Endothelial cell of umbilical vein (primary cell): ENCODE measurements around the gene ADARB2. TPM values are rescaled to one million over a fixed set of nuclear protein-coding genes. Genes with fewer than 3 reads are reported as not detected.

Source experiments
- BruUV-seq: library from RNA; stranded (reverse); fragments of 400-500 nt; replicated peaks from 2 replicates; lab custom pipeline; 2021; lab: Mats Ljungman, UMichigan
- CTCF ChIA-PET: fragments of 300-600, 350-600 bp; sonication (Branson Sonifier 250); formaldehyde crosslinking; loops from one replicate; lab custom pipeline; 2021; ENCODE audit warnings: antibody characterized with exemption, inconsistent platforms; lab: Charles Lee
- POLR2A ChIA-PET: fragments of 300-600, 350-600 bp; sonication (Branson Sonifier 250); formaldehyde crosslinking; loops from one replicate; lab custom pipeline; 2021; ENCODE audit warnings: antibody characterized with exemption, inconsistent platforms; lab: Charles Lee
- DNase-seq: peaks from one replicate; pipeline ENCODE4 v3.0.0-alpha.2; 2011; ENCODE audit warnings: low read depth, low spot score
- FAIRE-seq: peaks from 2 replicates; lab custom pipeline; 2011; peaks lifted over from hg19 to GRCh38; lab: Jason Lieb, UNC
- H2AFZ ChIP-seq: 2 replicates; pipeline ENCODE4 v1.6.0; 2012; ENCODE audit warnings: low read depth, low read length, control low read depth, inconsistent platforms
- H3K27ac ChIP-seq: 2 replicates; pipeline ENCODE4 v1.5.1; 2011; ENCODE audit warnings: low read depth, mild to moderate bottlenecking, control low read depth, low read length, moderate library complexity; ENCODE audit not compliant: insufficient read depth
- H3K27me3 ChIP-seq, 2 experiments: 2 replicates each; pipeline versions ENCODE4 v1.6.0 to v1.6.1; 2011; ENCODE audit warnings: low read length in 2 of 2, mixed read lengths in 1 of 2; ENCODE audit not compliant: control insufficient read depth in 2 of 2, insufficient read depth in 2 of 2
- H3K36me3 ChIP-seq, 2 experiments: 2 replicates in 1 of 2; 3 replicates in 1 of 2; pipeline ENCODE4 v1.5.1; 2011; ENCODE audit warnings: low read length in 2 of 2, mild to moderate bottlenecking in 1 of 2, moderate library complexity in 1 of 2; ENCODE audit not compliant: control insufficient read depth in 2 of 2, insufficient read depth in 2 of 2; ENCODE audit errors: extremely low read depth in 1 of 2
- H3K4me1 ChIP-seq: 3 replicates; pipeline ENCODE4 v1.5.1; 2011; ENCODE audit warnings: mild to moderate bottlenecking, low read length; ENCODE audit not compliant: control insufficient read depth, insufficient read depth; ENCODE audit errors: extremely low read depth
- H3K4me2 ChIP-seq: 2 replicates; pipeline ENCODE4 v1.6.1; 2011; ENCODE audit warnings: low read length, control low read depth, mixed read lengths; ENCODE audit not compliant: insufficient read depth
- H3K4me3 ChIP-seq, 3 experiments: fragments of 200-600 bp in 1 of 3; sonication (generic), shearing (Covaris generic) in 1 of 3; replicated peaks in 1 of 3; 2 replicates each; pipeline ENCODE4 v1.5.1; 2011 to 2016; ENCODE audit warnings: control low read depth in 3 of 3, low read length in 3 of 3, mild to moderate bottlenecking in 2 of 3, inconsistent platforms in 1 of 3, low read depth in 1 of 3, moderate library complexity in 1 of 3; ENCODE audit not compliant: insufficient read depth in 1 of 3
- H3K79me2 ChIP-seq: 2 replicates; pipeline ENCODE4 v1.6.0; 2012; ENCODE audit warnings: low read length, inconsistent platforms; ENCODE audit not compliant: control insufficient read depth, insufficient read depth
- H3K9ac ChIP-seq: replicated peaks from 2 replicates; pipeline ENCODE3; 2011; ENCODE audit warnings: low read length, control low read depth; ENCODE audit not compliant: insufficient read depth; ENCODE audit errors: extremely low read depth
- H3K9me1 ChIP-seq: replicated peaks from 3 replicates; pipeline ENCODE4 v1.6.0; 2011; ENCODE audit warnings: mild to moderate bottlenecking, low read length; ENCODE audit not compliant: control insufficient read depth, insufficient read depth; ENCODE audit errors: extremely low read depth
- H3K9me3 ChIP-seq: replicated peaks from 2 replicates; pipeline ENCODE4 v1.5.1; 2012; ENCODE audit warnings: low read length, inconsistent platforms; ENCODE audit not compliant: control insufficient read depth, insufficient read depth
- H4K20me1 ChIP-seq: replicated peaks from 2 replicates; pipeline ENCODE3; 2011; ENCODE audit warnings: mild to moderate bottlenecking, low read length; ENCODE audit not compliant: control insufficient read depth, insufficient read depth; ENCODE audit errors: extremely low read depth
- EZH2 ChIP-seq: IDR thresholded peaks from 2 replicates; pipeline ENCODE4 v1.6.1; 2012; ENCODE audit warnings: borderline replicate concordance, low read depth, mild to moderate bottlenecking, moderate library complexity, low read length, inconsistent platforms; ENCODE audit not compliant: severe bottlenecking
- FOS ChIP-seq: IDR thresholded peaks from 2 replicates; pipeline ENCODE4 v1.6.1; 2011; ENCODE audit warnings: mild to moderate bottlenecking, low read length, moderate library complexity, borderline replicate concordance; ENCODE audit not compliant: insufficient read depth
- GATA2 ChIP-seq: IDR thresholded peaks from 2 replicates; pipeline ENCODE4 v1.7.0; 2011; ENCODE audit warnings: low read depth, mild to moderate bottlenecking, moderate library complexity, mixed read lengths, low read length; ENCODE audit not compliant: insufficient read length, insufficient read depth
- JUN ChIP-seq: IDR thresholded peaks from 2 replicates; pipeline ENCODE4 v1.6.1; 2011; ENCODE audit warnings: borderline replicate concordance, low read depth; ENCODE audit not compliant: insufficient read length, insufficient read depth
- POLR2A ChIP-seq: IDR thresholded peaks from 2 replicates; pipeline ENCODE4 v1.6.1; 2012; ENCODE audit warnings: low read depth, mild to moderate bottlenecking, control low read depth, low read length
- POLR2AphosphoS5 ChIP-seq: IDR thresholded peaks from 2 replicates; pipeline ENCODE4 v1.6.1; 2012; ENCODE audit warnings: low read depth, mild to moderate bottlenecking, control low read depth, low read length, moderate library complexity; ENCODE audit not compliant: insufficient read depth
- dilution Hi-C: fragments of 300-500 bp; cut with MboI; formaldehyde crosslinking; loops from one replicate; pipeline ENCODE4 v1.15.0; 2019; ENCODE audit warnings: low sequenced_read_pairs; ENCODE audit not compliant: extremely low pct_ligation_motif_present
- intact Hi-C: fragments of 100-400 bp; cut with micrococcal nuclease; formaldehyde crosslinking; loops from one replicate; pipeline ENCODE4 v1.10.0; 2022
- polyA plus RNA-seq, 4 experiments: library from polyadenylated mRNA; depleted of rRNA in 3 of 4; stranded (reverse) in 3 of 4; unstranded in 1 of 4; fragments of >200 nt; gene quantifications; 2 replicates each; pipeline versions ENCODE4 v1.2.1 to v1.2.3, GENCODE V29; 2011 to 2012; ENCODE audit warnings: missing spikeins in 1 of 4
- total RNA-seq: library from RNA; stranded (reverse); gene quantifications from 2 replicates; pipeline ENCODE4 v1.2.3, GENCODE V29; 2021
- TF ChIP-seq, protein P1 (sequence below): IDR thresholded peaks from 2 replicates; pipeline ENCODE4 v1.6.1; 2011; ENCODE audit not compliant: insufficient read depth, insufficient read length
- TF ChIP-seq, protein P2 (sequence below), 2 donors: IDR thresholded peaks; 1 replicate in 1 of 2; 2 replicates in 1 of 2; pipeline ENCODE4 v1.5.1; 2011; ENCODE audit warnings: low read length in 2 of 2, mild to moderate bottlenecking in 2 of 2, moderate library complexity in 2 of 2, control low read depth in 1 of 2, inconsistent platforms in 1 of 2, low read depth in 1 of 2; ENCODE audit not compliant: insufficient read depth in 1 of 2; ENCODE audit errors: extremely low read depth in 1 of 2

ADARB2 gene
- total and polyA plus RNA-seq, 2 donors (not counting 3 experiments of a cell fraction or from before 2014, with no cell fraction given) = not detected

DNA sequence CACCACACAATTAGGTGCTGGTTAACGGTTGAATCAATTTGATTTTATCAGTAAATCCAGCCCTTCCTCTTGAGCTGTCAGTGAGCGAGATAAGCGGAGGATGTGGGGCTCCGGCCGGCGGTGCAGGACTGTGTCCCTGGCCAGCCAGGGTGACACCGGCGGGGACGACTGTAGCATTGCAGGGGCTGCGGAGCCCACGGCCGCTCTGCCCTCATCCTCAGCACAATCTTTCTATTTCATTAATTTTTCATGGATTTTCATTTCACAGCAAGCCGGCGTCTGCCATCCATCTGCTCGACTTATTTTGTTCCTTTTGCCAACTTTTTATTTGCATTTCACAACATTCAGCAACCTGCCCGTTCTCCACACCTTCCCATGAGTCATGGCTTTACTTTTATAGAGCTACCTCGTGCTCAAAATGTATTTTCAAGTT is 4.7 kb downstream of the ADARB2 start:
- Histone ChIP-seq H3K27ac (no peak overlapping the region), H3K36me3 (no peaks in the 10 kb centered on the region), H2AFZ (no peak overlapping the region), H3K9ac (no peak overlapping the region), H4K20me1 (no peaks in the 10 kb centered on the region), H3K4me2 (no peak overlapping the region), H3K9me1 (no peaks in the 10 kb centered on the region), H3K4me3 (no peak overlapping the region), H3K9me3 (no peaks in the 10 kb centered on the region), H3K4me1 (no peaks in the 10 kb centered on the region), H3K27me3 (no peaks in the 10 kb centered on the region), H3K79me2 (no peaks in the 10 kb centered on the region)
- no TSS peak for BruUV-seq
- DNase-seq = no peak
- CTCF ChIA-PET = no interaction called here
- POLR2A ChIA-PET = no interaction called here
- dilution Hi-C loops = no loop called here
- FAIRE-seq = no peak
- no peak for TF ChIP-seq POLR2AphosphoS5
- TF ChIP-seq FOS = no peak
- TF ChIP-seq GATA2 = no peak
- TF ChIP-seq, protein P1, sequence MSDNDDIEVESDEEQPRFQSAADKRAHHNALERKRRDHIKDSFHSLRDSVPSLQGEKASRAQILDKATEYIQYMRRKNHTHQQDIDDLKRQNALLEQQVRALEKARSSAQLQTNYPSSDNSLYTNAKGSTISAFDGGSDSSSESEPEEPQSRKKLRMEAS = no peak
- TF ChIP-seq JUN = no peak
- no peak for TF ChIP-seq EZH2
- TF ChIP-seq, protein P2, sequence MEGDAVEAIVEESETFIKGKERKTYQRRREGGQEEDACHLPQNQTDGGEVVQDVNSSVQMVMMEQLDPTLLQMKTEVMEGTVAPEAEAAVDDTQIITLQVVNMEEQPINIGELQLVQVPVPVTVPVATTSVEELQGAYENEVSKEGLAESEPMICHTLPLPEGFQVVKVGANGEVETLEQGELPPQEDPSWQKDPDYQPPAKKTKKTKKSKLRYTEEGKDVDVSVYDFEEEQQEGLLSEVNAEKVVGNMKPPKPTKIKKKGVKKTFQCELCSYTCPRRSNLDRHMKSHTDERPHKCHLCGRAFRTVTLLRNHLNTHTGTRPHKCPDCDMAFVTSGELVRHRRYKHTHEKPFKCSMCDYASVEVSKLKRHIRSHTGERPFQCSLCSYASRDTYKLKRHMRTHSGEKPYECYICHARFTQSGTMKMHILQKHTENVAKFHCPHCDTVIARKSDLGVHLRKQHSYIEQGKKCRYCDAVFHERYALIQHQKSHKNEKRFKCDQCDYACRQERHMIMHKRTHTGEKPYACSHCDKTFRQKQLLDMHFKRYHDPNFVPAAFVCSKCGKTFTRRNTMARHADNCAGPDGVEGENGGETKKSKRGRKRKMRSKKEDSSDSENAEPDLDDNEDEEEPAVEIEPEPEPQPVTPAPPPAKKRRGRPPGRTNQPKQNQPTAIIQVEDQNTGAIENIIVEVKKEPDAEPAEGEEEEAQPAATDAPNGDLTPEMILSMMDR (IDR thresholded peaks at IDR 0.05; ENCODE audit: extremely low read depth in 1 of 2, insufficient read depth in 1 of 2, low read depth in 1 of 2, low read length in 2 of 2) = no peak
- TF ChIP-seq POLR2A = no peak
- intact Hi-C loops = no loop called here
